Activated CD4-positive, alpha-beta T cell treated with anti-CD3 and anti-CD28 coated beads for 4 hours (primary cell): ENCODE results near the gene UBE2M.
"Not testable (repeated sequence)": the region's sequence is repeated elsewhere in the genome, so short reads cannot be mapped to it uniquely, and the experiment has no call there.

ENCODE experiments used
- DNase-seq, 2 donors: peaks; one replicate each; pipeline ENCODE4 v3.0.0-alpha.2; 2020

UBE2M gene

GRCh38 chr19:58511353-58512208 is 46.8 kb downstream of the UBE2M start, which contains the start of gene SLC27A5:
Gene SLC27A5 (minus strand): TSS chr19:58511992. CDS start chr19:58511955, 37 bp downstream.
- DNase-seq = no peak

GRCh38 chr19:58510084-58510862 is 48.1 kb downstream of the UBE2M start:
- DNase-seq = no peak

- no peak for DNase-seq
Measured at GRCh38 chr19:58509731-58510083, 48.7 kb downstream of the UBE2M start.

GRCh38 chr19:58507602-58508223 is 50.7 kb downstream of the UBE2M start:
- not testable (repeated sequence) for DNase-seq
